ENCODE results near the gene PML. TPM values are rescaled to one million over a fixed set of nuclear protein-coding genes. Genes with fewer than 3 reads are reported as not detected.

PML gene
- total and polyA plus RNA-seq, 9 of the 15 experiments (the other 6 are each of a cell fraction or from before 2014, with no cell fraction given), result 5.0 to 50.7 (median 10.1) TPM

DNA sequence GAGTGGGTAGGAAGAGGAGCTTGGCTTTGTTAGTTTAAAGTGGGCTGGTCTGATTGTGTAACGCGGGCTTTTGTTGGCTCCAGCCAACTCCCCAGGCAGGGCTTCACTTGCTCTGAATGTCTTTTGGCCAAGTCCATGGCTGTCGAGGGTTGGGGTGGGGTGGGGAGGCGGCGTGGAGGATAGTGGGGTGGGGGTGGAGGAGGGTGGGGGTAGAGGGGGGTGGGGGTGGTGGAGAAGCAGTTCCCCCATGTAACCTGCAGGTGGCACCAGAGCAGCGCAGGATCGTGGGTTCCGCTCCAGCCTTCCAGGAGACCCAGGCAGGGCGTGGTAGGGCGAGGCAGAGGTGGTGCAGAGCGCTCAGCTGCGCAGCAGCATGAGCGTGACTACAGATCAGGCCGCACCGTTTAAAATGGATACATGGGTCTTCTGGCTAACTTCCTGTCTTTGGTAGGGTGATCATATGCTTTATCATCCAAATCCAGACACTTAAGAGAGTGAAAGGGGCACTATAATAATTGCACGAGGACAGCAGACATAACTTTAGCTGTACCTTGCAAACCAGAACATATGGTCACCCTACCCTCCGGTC lies 59.5 kb downstream of the PML start (continued):
- TF ChIP-seq, protein P1, sequence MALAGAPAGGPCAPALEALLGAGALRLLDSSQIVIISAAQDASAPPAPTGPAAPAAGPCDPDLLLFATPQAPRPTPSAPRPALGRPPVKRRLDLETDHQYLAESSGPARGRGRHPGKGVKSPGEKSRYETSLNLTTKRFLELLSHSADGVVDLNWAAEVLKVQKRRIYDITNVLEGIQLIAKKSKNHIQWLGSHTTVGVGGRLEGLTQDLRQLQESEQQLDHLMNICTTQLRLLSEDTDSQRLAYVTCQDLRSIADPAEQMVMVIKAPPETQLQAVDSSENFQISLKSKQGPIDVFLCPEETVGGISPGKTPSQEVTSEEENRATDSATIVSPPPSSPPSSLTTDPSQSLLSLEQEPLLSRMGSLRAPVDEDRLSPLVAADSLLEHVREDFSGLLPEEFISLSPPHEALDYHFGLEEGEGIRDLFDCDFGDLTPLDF (CRISPR knock-in tag; IDR thresholded peaks at IDR 0.05), result no peak
- TF ChIP-seq ZNF165 (CRISPR knock-in tag; IDR thresholded peaks at IDR 0.05; ENCODE audit: borderline replicate concordance) (peak; percentile 92), RBM22 (IDR thresholded peaks at IDR 0.05; ENCODE audit: low read depth, low read length, poor library complexity, severe bottlenecking) (no peak), KLF13 (tag; IDR thresholded peaks at IDR 0.05; ENCODE audit: borderline replicate concordance, low read depth) (no peak), TAF1 (IDR thresholded peaks at IDR 0.05; ENCODE audit: control insufficient read depth, extremely low read depth, insufficient read depth, low read length, severe bottlenecking) (no peak), RCOR1 (IDR thresholded peaks at IDR 0.05; ENCODE audit: borderline replicate concordance in 1 of 2, low read depth in 2 of 2, low read length in 2 of 2) (0 out of 4 replicates have a peak, but pooled peaks of 1 of the 2 experiments have one; percentile 36), ELF4 (CRISPR knock-in tag; IDR thresholded peaks at IDR 0.05) (no peak), GABPB1 (CRISPR knock-in tag; IDR thresholded peaks at IDR 0.05) (no peak), NFATC3 (IDR thresholded peaks at IDR 0.05) (no peak), ZNF668 (CRISPR knock-in tag; IDR thresholded peaks at IDR 0.05) (no peak), ZNF311 (CRISPR knock-in tag; IDR thresholded peaks at IDR 0.05) (no peak), MCM7 (IDR thresholded peaks at IDR 0.05) (no peak), NUFIP1 (IDR thresholded peaks at IDR 0.05; ENCODE audit: partially characterized antibody) (no peak), ZNF584 (CRISPR knock-in tag; IDR thresholded peaks at IDR 0.05; ENCODE audit: low read depth) (no peak), RB1 (IDR thresholded peaks at IDR 0.05; ENCODE audit: low read depth) (0 out of 2 replicates have a peak, but pooled peaks have one; percentile 33)
- TF ChIP-seq, protein P2, sequence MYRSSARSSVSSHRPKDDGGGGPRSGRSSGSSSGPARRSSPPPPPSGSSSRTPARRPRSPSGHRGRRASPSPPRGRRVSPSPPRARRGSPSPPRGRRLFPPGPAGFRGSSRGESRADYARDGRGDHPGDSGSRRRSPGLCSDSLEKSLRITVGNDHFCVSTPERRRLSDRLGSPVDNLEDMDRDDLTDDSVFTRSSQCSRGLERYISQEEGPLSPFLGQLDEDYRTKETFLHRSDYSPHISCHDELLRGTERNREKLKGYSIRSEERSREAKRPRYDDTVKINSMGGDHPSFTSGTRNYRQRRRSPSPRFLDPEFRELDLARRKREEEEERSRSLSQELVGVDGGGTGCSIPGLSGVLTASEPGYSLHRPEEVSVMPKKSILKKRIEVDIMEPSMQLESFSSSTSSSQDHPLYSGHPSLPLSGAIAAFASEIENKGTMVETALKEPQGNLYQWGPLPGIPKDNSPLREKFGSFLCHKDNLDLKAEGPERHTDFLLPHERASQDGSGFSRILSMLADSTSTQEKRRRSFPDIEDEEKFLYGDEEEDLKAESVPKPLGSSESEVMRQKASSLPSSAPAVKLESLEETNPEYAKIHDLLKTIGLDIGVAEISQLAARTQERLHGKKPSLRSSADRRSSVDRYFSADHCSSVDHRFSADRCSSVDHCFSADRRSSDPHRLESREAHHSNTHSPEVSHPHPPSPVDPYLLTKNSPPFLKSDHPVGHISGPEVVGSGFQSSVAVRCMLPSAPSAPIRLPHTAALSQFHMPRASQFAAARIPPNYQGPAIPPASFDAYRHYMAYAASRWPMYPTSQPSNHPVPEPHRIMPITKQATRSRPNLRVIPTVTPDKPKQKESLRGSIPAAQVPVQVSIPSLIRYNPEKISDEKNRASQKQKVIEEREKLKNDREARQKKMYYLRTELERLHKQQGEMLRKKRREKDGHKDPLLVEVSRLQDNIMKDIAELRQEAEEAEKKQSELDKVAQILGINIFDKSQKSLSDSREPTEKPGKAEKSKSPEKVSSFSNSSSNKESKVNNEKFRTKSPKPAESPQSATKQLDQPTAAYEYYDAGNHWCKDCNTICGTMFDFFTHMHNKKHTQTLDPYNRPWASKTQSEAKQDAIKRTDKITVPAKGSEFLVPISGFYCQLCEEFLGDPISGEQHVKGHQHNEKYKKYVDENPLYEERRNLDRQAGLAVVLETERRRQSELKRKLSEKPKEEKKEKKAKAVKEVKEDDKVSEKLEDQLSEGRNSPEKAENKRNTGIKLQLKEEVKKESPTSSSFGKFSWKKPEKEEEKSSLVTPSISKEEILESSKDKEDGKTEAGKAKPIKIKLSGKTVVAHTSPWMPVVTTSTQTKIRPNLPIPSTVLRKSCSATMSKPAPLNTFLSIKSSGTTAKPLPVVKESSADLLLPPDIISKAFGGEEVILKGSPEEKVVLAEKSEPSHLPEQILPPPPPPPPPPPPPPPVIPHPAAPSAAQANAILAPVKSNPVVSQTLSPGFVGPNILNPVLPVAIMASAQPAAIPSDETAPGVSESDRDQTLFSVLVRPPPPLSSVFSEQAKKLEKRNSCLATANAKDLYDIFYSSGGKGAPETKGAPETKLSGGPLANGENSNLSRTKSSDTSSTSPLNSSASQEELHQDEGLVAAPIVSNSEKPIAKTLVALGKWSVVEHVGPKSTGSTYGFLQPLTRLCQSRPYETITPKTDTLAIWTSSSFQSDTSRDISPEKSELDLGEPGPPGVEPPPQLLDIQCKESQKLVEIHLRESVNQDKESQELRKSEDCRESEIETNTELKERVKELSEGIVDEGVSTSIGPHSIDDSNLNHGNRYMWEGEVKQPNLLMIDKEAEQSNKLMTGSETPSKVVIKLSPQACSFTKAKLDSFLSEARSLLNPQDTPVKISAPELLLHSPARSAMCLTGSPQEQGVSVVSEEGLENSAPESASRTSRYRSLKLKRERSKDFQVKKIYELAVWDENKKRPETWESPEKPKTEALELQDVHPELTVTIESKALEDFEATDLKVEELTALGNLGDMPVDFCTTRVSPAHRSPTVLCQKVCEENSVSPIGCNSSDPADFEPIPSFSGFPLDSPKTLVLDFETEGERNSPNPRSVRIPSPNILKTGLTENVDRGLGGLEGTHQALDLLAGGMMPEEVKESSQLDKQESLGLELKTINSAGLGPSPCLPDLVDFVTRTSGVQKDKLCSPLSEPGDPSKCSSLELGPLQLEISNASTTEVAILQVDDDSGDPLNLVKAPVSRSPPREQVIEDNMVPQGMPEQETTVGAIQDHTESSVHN (IDR thresholded peaks at IDR 0.05; ENCODE audit: borderline replicate concordance in 1 of 2, low read depth in 1 of 2), result no peak
- TF ChIP-seq, protein P3, sequence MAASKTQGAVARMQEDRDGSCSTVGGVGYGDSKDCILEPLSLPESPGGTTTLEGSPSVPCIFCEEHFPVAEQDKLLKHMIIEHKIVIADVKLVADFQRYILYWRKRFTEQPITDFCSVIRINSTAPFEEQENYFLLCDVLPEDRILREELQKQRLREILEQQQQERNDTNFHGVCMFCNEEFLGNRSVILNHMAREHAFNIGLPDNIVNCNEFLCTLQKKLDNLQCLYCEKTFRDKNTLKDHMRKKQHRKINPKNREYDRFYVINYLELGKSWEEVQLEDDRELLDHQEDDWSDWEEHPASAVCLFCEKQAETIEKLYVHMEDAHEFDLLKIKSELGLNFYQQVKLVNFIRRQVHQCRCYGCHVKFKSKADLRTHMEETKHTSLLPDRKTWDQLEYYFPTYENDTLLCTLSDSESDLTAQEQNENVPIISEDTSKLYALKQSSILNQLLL (CRISPR knock-in tag; IDR thresholded peaks at IDR 0.05; ENCODE audit: borderline replicate concordance), result no peak

All from K562 (cell line).